GM12878 (cell line): ENCODE results near the gene RARB.

ENCODE experiments used
- CTCF ChIP-seq, 3 experiments: IDR thresholded peaks in 2 of 3; conservative IDR thresholded peaks in 1 of 3; 2 replicates each; pipeline ENCODE4 v1.5.1; 2011; ENCODE audit warnings: low read depth in 3 of 3, low read length in 3 of 3, mild to moderate bottlenecking in 3 of 3, control low read depth in 2 of 3, moderate library complexity in 2 of 3, inconsistent platforms in 1 of 3, mixed read lengths in 1 of 3; ENCODE audit not compliant: control insufficient read depth in 2 of 3, insufficient read depth in 1 of 3; ENCODE audit errors: extremely low read depth in 1 of 3
- EED ChIP-seq: sonication (generic); IDR thresholded peaks from 2 replicates; pipeline ENCODE4 v1.6.1; 2016; ENCODE audit warnings: antibody characterized with exemption, low read depth
- EP300 ChIP-seq, 2 experiments: fragments of 150-350 bp in 1 of 2; IDR thresholded peaks; 2 replicates each; pipeline ENCODE4 v1.6.1; 2011 to 2012; ENCODE audit warnings: low read depth in 2 of 2, low read length in 2 of 2, borderline replicate concordance in 1 of 2, improper control_type of control experiment in 1 of 2, inconsistent platforms in 1 of 2; ENCODE audit not compliant: control insufficient read depth in 1 of 2
- EZH2 ChIP-seq: IDR thresholded peaks from 2 replicates; pipeline ENCODE4 v1.6.1; 2012; ENCODE audit warnings: low read depth, mild to moderate bottlenecking, control low read depth, inconsistent platforms, low read length, borderline replicate concordance; ENCODE audit not compliant: control insufficient read depth
- GABPA ChIP-seq: IDR thresholded peaks from 2 replicates; pipeline ENCODE4 v1.6.1; 2014; ENCODE audit warnings: antibody characterized with exemption, low read depth, mild to moderate bottlenecking, inconsistent platforms
- MYC ChIP-seq: IDR thresholded peaks from 2 replicates; pipeline ENCODE4 v1.6.1; 2011; ENCODE audit warnings: mild to moderate bottlenecking, low read length, moderate library complexity, inconsistent platforms; ENCODE audit not compliant: insufficient read depth, insufficient replicate concordance, insufficient read length, severe bottlenecking
- RCOR1 ChIP-seq: conservative IDR thresholded peaks from 2 replicates; pipeline ENCODE4 v1.6.1; 2012; ENCODE audit warnings: low read depth, low read length, improper control_type of control experiment
- TCF7 ChIP-seq: IDR thresholded peaks from 2 replicates; pipeline ENCODE4 v1.6.1; 2014; ENCODE audit warnings: antibody characterized with exemption, borderline replicate concordance
- ZBTB33 ChIP-seq: fragments of 450-650 bp; IDR thresholded peaks from 2 replicates; pipeline ENCODE4 v1.6.1; 2017; ENCODE audit warnings: mild to moderate bottlenecking
- TF ChIP-seq, protein P1 (sequence below): IDR thresholded peaks from 2 replicates; pipeline ENCODE4 v1.6.1; 2012; ENCODE audit warnings: low read depth, low read length, improper control_type of control experiment

DNA sequence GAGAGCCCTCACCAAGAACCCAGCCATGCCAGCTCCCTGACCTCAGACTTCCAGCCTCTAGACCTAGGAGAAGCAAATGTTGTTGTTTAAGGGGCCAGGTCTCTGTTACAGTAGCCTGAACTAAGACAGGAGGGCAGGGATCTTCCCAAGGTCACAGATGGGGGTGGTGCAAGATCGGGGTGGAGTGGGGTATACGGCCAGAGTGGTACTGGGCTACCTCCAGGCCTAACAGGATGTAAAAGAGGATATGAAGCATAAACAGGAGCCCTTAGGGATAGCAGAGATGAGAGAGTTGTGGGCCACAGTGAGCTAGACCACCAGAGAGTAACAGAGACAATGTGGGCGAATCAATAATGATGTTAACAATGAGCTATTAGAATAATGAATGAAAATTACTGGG is 153.8 kb downstream of the RARB start:
- no peak for TF ChIP-seq EP300 (IDR thresholded peaks at IDR 0.05; ENCODE audit: borderline replicate concordance in 1 of 2, control insufficient read depth in 1 of 2, low read depth in 2 of 2, low read length in 2 of 2)
- TF ChIP-seq GABPA = no peak
- TF ChIP-seq CTCF (IDR thresholded peaks at IDR 0.05 in 2 of 3, conservative IDR thresholded peaks at IDR 0.05 in 1 of 3; ENCODE audit: control insufficient read depth in 2 of 3, extremely low read depth in 1 of 3, insufficient read depth in 1 of 3, low read depth in 3 of 3, low read length in 3 of 3) = no peak
- no peak for TF ChIP-seq RCOR1
- TF ChIP-seq ZBTB33 = no peak
- TF ChIP-seq EED = no peak
- TF ChIP-seq MYC = no peak
- no peak for TF ChIP-seq TCF7
- TF ChIP-seq, protein P1, sequence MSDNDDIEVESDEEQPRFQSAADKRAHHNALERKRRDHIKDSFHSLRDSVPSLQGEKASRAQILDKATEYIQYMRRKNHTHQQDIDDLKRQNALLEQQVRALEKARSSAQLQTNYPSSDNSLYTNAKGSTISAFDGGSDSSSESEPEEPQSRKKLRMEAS = no peak
- no peak for TF ChIP-seq EZH2
